Measurements from ENCODE around the gene SOX6. TPM values are rescaled to one million over a fixed set of nuclear protein-coding genes. Genes with fewer than 3 reads are reported as not detected.

Gene SOX6
- polyA plus RNA-seq, 1 experiment = 6.0 TPM

- CTCF ChIA-PET = no interaction called here
- no peaks in the 10 kb centered on the region for H3K27me3 ChIP-seq (ENCODE audit: control insufficient read depth, insufficient read depth, low read length)
- H3K4me3 ChIP-seq (ENCODE audit: low read depth, low read length) = no peak overlapping the region
- DNase-seq (ENCODE audit: low read depth, low spot score) = no peak
- no peak overlapping the region for H3K27ac ChIP-seq (ENCODE audit: low read depth, low read length)
- TF ChIP-seq CTCF (IDR thresholded peaks at IDR 0.05; ENCODE audit: low read depth, low read length) = no peak
- POLR2A ChIA-PET = no interaction called here
- no peaks in the 10 kb centered on the region for H3K9me3 ChIP-seq (ENCODE audit: control insufficient read depth, insufficient read depth, low read length)
Measured at GRCh38 chr11:16309226-16309625, 47.1 kb downstream of the SOX6 start.

DNA sequence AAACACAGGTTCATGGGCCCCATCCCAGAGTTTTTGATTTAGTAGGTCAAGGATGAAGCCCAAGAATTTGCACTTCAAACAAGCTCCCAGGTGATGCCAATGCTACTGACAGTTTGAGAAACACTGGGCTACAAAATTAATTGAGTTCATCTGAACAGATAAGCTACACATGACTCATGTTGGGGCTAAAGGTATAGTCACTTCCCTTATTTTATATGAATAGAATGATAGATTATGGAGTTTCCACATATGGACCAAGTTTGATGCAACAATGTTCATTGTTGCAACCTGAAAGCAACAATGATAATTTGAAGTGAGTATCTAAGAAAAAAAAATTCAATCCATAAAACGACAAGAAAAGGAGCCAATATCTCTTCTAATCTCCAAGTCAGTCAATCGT, 54.9 kb downstream of the SOX6 start:
- Histone ChIP-seq H3K27ac (ENCODE audit: low read depth, low read length) (no peak overlapping the region), H3K27me3 (ENCODE audit: control insufficient read depth, insufficient read depth, low read length) (no peaks in the 10 kb centered on the region), H3K9me3 (ENCODE audit: control insufficient read depth, insufficient read depth, low read length) (no peaks in the 10 kb centered on the region), H3K4me3 (ENCODE audit: low read depth, low read length) (no peak overlapping the region)
- no peak for TF ChIP-seq CTCF (IDR thresholded peaks at IDR 0.05; ENCODE audit: low read depth, low read length)
- CTCF ChIA-PET = interaction anchor here (1.5 kb wide), 1 partner anchor 306 kb away, joined by 3 read pairs; no protein-coding TSS in a partner anchor
- POLR2A ChIA-PET = no interaction called here
- DNase-seq (ENCODE audit: low read depth, low spot score) = no peak

- ChIA-PET POLR2A (no interaction called here), CTCF (no interaction called here)
Measured at GRCh38 chr11:16299884-16300782, 56.2 kb downstream of the SOX6 start.

GRCh38 chr11:16299390-16299789, 57.0 kb downstream of the SOX6 start:
- no peak for TF ChIP-seq CTCF (IDR thresholded peaks at IDR 0.05; ENCODE audit: low read depth, low read length)
- CTCF ChIA-PET = no interaction called here
- no peaks in the 10 kb centered on the region for H3K27me3 ChIP-seq (ENCODE audit: control insufficient read depth, insufficient read depth, low read length)
- H3K9me3 ChIP-seq (ENCODE audit: control insufficient read depth, insufficient read depth, low read length) = no peaks in the 10 kb centered on the region
- no peak overlapping the region for H3K4me3 ChIP-seq (ENCODE audit: low read depth, low read length)
- POLR2A ChIA-PET = no interaction called here
- H3K27ac ChIP-seq (ENCODE audit: low read depth, low read length) = no peak overlapping the region
- DNase-seq (ENCODE audit: low read depth, low spot score) = no peak

More at GRCh38 chr11:16299884-16300782, 56.2 kb downstream of the SOX6 start:
- no peaks in the 10 kb centered on the region for H3K27me3 ChIP-seq (ENCODE audit: control insufficient read depth, insufficient read depth, low read length)
- no peak overlapping the region for H3K27ac ChIP-seq (ENCODE audit: low read depth, low read length)
- TF ChIP-seq CTCF (IDR thresholded peaks at IDR 0.05; ENCODE audit: low read depth, low read length) = no peak
- no peak overlapping the region for H3K4me3 ChIP-seq (ENCODE audit: low read depth, low read length)
- DNase-seq (ENCODE audit: low read depth, low spot score) = no peak
- no peaks in the 10 kb centered on the region for H3K9me3 ChIP-seq (ENCODE audit: control insufficient read depth, insufficient read depth, low read length)

GRCh38 chr11:16297332-16297731, 59.0 kb downstream of the SOX6 start:
- Histone ChIP-seq H3K4me3 (ENCODE audit: low read depth, low read length) (no peak overlapping the region), H3K27ac (ENCODE audit: low read depth, low read length) (no peak overlapping the region), H3K9me3 (ENCODE audit: control insufficient read depth, insufficient read depth, low read length) (no peaks in the 10 kb centered on the region), H3K27me3 (ENCODE audit: control insufficient read depth, insufficient read depth, low read length) (no peaks in the 10 kb centered on the region)
- ChIA-PET POLR2A (no interaction called here), CTCF (interaction anchor here (1.3 kb wide), 1 partner anchor 309 kb away, joined by 3 read pairs; no protein-coding TSS in a partner anchor)
- TF ChIP-seq CTCF (IDR thresholded peaks at IDR 0.05; ENCODE audit: low read depth, low read length) = no peak
- no peak for DNase-seq (ENCODE audit: low read depth, low spot score)

Measured in AG04450 (cell line).